GM18517 (cell line): ENCODE measurements around the gene SLC39A6.
"Not testable (repeated sequence)": the region's sequence is repeated elsewhere in the genome, so short reads cannot be mapped to it uniquely, and the experiment has no call there.

Experiments used
- ATAC-seq: cut with Tn5 transposase; IDR thresholded peaks from one replicate; pipeline ENCODE4 v1.9.1; 2021; ENCODE audit warnings: mild to moderate bottlenecking, moderate library complexity; ENCODE audit not compliant: unreplicated experiment

The SLC39A6 gene

GRCh38 chr18:36129300-36130038, at the start of gene SLC39A6, which contains the start of gene ELP2:
TSS of gene SLC39A6 (minus strand) at chr18:36129340. CDS start at chr18:36127007, 2,333 bp downstream.
TSS of gene ELP2 (plus strand) at chr18:36129899. CDS start at chr18:36129934, 35 bp downstream.
- ATAC-seq = peak; percentile 89

DNA sequence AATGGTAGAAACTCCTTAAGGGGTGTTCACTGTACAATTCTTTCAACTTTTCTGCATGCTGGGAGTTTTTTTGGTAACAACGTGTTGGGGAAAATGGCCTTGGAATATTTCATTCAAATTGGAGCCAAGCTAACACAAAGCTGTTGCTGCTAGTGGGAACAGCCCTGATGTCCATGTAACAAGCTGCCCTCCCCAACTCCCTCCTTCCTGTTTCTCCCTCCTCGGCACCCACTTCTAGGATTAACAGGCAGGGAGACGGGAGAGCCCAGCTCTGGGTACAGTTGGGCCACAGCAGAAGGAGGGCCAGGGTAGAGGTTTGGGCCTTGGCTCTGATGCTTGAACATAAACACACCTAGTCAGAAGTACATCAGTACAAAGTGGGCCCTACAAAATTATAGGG, 48.8 kb upstream of the SLC39A6 start:
- no peak for ATAC-seq

DNA sequence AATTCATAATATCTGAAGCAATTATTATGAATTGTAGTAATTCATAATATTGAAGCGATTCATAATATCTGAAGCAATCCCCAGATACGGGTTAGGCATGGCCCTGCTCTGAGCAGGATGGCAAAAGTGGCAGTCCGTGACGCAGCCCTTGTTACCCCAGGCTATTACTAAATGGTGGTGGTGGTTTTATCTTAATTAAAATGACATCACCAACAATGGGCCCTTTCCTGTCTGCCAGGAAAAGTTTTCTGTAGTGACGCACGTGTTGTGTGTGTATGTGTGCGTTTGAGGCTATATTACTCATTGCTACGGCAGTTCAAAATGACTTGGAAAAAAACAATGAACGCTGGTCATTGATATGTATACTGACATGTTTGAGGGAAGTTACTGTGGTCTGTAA, 47.6 kb upstream of the SLC39A6 start:
- ATAC-seq = no peak

GRCh38 chr18:36176177-36176584, 47.0 kb upstream of the SLC39A6 start:
- ATAC-seq = no peak

- no peak for ATAC-seq
Measured at GRCh38 chr18:36175481-36175880, 46.3 kb upstream of the SLC39A6 start.

DNA sequence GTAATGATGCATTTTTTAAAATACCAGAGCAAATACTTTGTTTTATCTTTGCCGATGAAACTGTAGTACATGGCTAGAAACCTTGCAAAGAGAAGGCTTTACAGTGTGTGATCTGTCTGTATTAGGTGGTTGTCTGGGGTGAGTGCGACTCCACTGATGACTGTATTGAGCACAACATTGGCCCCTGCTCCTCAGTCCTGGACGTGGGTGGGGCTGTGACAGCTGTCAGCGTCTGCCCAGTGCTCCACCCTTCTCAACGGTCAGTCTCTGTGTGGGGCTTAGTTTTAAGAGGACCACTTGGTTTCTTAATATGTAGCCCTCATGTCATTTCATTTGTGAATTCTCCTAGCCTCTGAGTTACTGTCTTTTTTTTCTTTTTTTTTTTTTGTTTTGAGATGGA, 40.8 kb upstream of the SLC39A6 start:
- no peak for ATAC-seq

- ATAC-seq = not testable (repeated sequence)
Measured at GRCh38 chr18:36168296-36168695, 39.2 kb upstream of the SLC39A6 start.

DNA sequence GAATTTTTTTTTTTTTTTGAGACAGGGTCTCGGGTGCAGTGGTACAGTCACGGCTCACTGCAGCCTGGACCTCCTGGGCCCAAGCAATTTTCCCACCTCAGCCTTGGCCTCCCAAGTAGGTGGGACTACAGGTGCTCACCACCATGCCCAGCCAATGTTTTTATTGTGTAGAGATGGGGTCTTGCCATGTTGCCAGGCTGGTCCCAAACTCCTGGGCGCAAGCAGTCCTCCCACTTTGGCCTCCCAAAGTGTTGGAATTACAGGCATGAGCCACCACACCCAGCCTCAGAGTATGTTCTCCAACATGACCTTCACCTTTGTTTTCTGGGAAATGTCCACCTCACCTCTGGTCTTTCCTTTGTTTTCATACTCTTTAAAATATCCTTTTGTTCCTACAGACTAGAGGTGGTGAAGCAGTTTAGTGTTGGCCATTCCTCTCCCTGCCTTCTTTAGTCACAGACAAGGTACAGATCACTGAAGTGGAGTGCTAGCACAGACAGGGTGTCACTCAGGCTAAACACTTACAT, 38.6 kb upstream of the SLC39A6 start:
- ATAC-seq = no peak

DNA sequence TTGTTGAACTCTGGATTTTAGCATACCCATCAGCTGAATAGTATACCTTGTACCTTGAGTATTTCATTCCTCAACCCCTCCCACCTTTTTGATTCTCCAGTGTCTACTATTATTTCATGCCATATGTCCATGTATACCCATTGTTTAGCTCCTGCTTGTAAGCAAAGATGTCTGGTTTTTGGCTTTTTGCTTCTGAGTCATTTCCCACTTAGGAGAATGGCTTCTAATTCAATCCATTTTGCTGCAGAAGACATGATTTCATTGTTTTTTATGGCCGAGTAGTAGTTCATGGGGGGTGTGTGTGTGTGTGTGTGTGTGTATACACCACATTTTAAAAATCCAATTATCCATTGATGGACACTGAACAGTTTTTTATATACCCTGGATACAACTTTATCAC, 33.8 kb upstream of the SLC39A6 start:
- no peak for ATAC-seq

DNA sequence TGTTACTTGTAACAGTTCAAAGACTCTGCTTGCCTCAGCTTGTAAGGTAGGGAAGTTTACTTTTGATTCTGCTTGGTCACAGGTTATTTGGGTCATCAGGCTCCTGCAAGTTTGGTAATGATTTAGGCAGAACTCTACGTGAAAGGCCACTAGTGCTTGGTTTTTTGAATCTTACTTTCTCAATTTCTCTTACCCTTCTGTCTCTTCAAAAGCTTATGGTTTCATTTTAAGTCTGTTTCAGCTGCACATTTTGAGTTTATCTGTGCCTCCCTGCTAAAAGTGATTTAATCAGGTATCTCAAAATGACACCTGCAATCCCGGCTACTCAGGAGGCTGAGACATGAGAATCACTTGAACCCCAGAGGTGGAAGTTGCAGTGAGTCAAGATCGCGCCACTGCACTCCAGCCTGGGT, 31.8 kb upstream of the SLC39A6 start:
- no peak for ATAC-seq

- ATAC-seq = no peak
Measured at GRCh38 chr18:36158266-36158867, 29.2 kb upstream of the SLC39A6 start.

DNA sequence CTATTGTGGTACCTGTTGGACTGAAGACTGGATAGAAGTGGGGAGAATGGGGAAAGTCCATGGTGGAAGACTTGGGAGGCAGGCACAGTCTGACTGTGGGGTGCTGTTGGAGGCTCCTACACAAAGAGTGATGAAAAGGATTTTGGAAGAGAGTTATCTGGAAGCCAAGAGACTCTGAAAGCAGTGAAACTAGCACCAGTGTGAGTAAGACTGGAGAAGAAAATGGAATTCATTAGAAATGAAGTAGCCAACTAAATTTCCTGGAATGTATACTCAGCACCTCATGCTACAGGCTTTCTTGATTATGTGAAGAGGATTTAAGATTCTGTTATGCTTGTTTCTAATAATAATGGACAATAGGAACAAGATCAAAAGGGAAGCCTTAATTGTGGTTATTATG, 28.3 kb upstream of the SLC39A6 start:
- no peak for ATAC-seq

- ATAC-seq = no peak
Measured at GRCh38 chr18:36155851-36156757, 27.0 kb upstream of the SLC39A6 start.

DNA sequence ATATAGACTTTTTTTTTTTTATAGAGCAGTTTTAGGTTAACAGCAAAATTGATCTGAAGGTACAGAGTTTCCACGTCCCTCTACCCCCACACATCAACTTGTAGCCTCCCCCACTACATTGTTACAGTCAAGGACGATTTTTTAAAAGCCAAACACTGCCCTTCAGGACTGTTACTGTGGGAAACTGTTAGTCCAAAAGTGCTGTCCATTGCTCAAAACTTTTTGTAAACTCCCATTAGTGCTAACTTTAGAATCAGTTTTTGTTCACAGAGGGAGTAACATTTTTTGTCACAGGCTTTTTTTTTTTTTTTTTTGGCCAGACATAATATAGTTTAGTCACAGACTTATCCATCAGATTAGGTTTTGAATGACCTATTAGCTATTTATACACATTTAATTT, 24.6 kb upstream of the SLC39A6 start:
- ATAC-seq = no peak

DNA sequence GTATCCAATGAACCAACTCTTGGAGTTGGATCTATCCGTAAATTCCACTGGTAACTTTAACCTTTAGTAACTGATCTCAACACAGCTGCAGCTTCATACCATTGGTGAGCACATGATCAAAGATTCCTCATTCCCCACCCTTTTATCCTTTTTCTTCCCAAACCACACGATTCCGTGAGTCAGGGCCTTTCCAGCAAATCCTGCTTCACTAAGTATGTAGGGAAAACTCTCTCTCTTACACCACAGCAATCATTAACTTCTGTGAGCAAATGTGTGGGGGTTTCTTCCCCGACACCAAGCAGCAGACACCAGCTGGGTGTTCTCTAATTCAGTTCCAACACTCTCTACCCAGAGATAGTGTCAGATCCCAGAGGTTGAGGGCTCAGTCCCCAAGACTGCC, 24.1 kb upstream of the SLC39A6 start:
- no peak for ATAC-seq

GRCh38 chr18:36152781-36153180, 23.6 kb upstream of the SLC39A6 start:
- ATAC-seq = no peak

GRCh38 chr18:36149514-36150289, 20.6 kb upstream of the SLC39A6 start:
- peak; percentile 91 for ATAC-seq

GRCh38 chr18:36143391-36143790, 14.3 kb upstream of the SLC39A6 start:
- ATAC-seq = no peak

- no peak for ATAC-seq
Measured at GRCh38 chr18:36142751-36143150, 13.6 kb upstream of the SLC39A6 start.

GRCh38 chr18:36141576-36141975, 12.4 kb upstream of the SLC39A6 start:
- ATAC-seq = no peak
